Gastrocnemius medialis (tissue), 4 donors: ENCODE data around the gene PCDHB9.
"Not testable (repeated sequence)": the region's sequence is repeated elsewhere in the genome, so short reads cannot be mapped to it uniquely, and the experiment has no call there.

Experiments
- CTCF ChIP-seq, 5 experiments: fragments of 450-650 bp in 3 of 5; fragments of 200-600 bp in 2 of 5; sonication (generic) in 2 of 5; IDR thresholded peaks in 4 of 5; conservative IDR thresholded peaks in 1 of 5; 1 replicate in 4 of 5; 2 replicates in 1 of 5; pipeline ENCODE4 v1.5.1; 2016 to 2019; ENCODE audit warnings: antibody characterized with exemption in 5 of 5, mild to moderate bottlenecking in 3 of 5, moderate library complexity in 3 of 5
- POLR2A ChIP-seq, 2 donors: fragments of 450-650 bp; IDR thresholded peaks; one replicate each; pipeline ENCODE4 v1.6.1; 2017; ENCODE audit warnings: antibody characterized with exemption in 2 of 2, mild to moderate bottlenecking in 2 of 2, moderate library complexity in 2 of 2

- TF ChIP-seq CTCF (IDR thresholded peaks at IDR 0.05 in 4 of 5, conservative IDR thresholded peaks at IDR 0.05 in 1 of 5); POLR2A (IDR thresholded peaks at IDR 0.05): not testable (repeated sequence)
Observed at GRCh38 chr5:141157356-141157755, 29.6 kb upstream of the PCDHB9 start.
